Ureter (tissue), 1 donor: Measurements from ENCODE around the gene TIGD1. TPM values are rescaled to one million over a fixed set of nuclear protein-coding genes. Genes with fewer than 3 reads are reported as not detected.

ENCODE experiments used
- DNase-seq: peaks from one replicate; pipeline ENCODE4 v3.0.0-alpha.2; 2020; ENCODE audit warnings: low spot score
- total RNA-seq: library from RNA; stranded (reverse); gene quantifications from one replicate; pipeline ENCODE4 v1.2.4, GENCODE V29; 2023
- donor health status: DM: yes; HTN: yes; CAD: no.

TIGD1 gene
- total RNA-seq, 1 donor from 2014 or later, result 7.9 TPM

DNA sequence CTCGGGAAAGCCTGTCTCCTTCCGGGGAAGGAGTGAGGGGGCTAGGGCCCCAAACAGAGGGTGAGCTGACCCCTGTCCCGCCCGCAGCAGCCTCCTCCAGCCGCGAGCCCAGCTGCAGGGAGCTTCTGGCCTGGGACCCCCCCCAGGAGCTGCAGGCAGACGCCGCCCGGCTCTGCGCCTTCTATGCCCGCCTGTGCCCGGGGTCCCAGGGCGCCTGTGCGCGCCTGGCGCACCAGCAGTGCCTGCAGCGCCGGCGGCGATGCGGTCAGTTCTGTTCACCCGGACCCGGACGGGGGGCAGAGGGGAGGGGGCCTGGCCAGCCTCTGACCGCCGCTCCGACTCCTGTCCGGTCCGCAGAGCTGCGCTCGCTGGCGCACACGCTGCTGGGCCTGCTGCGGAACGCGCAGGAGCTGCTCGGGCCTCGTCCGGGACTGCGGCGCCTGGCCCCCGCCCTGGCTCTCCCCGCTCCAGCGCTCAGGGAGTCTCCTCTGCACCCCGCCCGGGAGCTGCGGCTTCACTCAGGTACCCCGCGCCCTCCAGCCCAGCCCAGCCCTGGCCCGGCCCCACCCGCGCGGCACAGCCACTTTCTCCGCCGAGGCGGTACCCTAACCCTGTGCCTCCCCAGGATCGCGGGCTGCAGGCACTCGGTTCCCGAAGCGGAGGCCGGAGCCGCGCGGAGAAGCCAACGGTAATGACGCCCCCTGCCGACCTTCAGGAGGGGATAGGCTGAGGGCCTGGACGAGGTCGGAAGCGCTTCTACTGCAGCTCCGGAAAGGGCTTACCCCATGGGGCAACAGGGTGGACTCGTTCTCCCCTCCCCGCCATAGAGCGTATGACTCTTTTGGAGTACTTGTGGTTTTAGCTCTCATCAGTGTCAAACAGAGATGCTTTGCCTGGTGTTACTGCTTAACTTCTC, 26.4 kb downstream of the TIGD1 start:
- DNase-seq, result no peak

DNA sequence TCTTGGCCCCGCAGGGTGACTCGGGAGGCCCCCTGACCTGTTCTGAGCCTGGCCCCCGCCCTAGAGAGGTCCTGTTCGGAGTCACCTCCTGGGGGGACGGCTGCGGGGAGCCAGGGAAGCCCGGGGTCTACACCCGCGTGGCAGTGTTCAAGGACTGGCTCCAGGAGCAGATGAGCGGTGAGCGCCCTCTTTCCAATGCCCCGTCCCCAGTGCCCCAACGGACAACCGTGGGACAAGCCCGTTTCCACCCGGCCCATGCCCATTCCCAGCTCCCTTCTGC, 27.0 kb downstream of the TIGD1 start:
- DNase-seq, result no peak

DNA sequence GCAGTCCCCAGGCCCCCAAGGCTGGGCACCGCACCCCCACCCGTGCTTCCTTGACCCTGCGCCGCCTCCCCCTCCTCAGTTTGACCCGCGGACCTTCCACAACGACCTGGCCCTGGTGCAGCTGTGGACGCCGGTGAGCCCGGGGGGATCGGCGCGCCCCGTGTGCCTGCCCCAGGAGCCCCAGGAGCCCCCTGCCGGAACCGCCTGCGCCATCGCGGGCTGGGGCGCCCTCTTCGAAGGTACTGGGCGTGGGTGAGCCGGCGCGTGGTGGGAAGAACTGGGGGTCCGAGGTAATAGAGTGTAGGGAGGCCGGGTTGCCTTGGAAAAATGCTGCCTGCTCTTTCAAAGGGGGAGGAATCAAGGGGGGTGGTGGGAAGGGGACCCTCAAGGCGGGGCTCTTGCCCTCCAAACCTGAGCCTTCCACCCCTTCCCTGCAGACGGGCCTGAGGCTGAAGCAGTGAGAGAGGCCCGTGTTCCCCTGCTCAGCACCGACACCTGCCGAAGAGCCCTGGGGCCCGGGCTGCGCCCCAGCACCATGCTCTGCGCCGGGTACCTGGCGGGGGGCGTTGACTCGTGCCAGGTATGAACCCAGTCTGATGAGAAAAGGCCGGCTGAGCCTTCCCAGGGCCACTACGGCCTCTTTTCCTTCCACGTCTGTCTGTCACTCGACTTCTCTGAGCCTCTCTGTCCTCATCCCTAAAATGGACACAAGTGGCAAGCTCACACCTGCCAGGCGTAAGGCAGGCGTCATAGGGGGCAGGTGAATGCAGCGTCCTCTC, 27.5 kb downstream of the TIGD1 start:
- DNase-seq, result no peak

DNA sequence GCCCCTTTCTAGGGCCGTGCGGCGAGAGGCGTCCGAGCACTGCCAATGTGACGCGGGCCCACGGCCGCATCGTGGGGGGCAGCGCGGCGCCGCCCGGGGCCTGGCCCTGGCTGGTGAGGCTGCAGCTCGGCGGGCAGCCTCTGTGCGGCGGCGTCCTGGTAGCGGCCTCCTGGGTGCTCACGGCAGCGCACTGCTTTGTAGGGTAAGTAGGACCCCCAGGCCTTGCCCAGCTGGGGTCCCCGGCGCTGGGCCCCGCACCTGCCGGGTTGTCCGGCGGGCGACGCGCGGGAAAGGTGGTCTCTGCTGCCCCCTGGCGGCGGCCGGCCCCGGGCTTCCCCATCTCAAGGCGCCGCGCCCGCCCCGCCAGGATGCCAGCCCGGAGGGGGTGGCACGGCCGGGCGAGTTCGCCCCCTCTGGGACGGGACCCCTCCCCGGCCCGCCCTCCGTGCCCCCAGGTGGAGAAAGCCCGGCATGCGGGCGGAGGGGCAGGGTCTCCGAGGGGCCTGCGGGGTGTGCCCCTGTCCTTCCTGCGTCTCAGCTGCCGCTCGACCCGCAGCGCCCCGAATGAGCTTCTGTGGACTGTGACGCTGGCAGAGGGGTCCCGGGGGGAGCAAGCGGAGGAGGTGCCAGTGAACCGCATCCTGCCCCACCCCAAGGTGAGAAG, 28.3 kb downstream of the TIGD1 start:
- no peak for DNase-seq

DNA sequence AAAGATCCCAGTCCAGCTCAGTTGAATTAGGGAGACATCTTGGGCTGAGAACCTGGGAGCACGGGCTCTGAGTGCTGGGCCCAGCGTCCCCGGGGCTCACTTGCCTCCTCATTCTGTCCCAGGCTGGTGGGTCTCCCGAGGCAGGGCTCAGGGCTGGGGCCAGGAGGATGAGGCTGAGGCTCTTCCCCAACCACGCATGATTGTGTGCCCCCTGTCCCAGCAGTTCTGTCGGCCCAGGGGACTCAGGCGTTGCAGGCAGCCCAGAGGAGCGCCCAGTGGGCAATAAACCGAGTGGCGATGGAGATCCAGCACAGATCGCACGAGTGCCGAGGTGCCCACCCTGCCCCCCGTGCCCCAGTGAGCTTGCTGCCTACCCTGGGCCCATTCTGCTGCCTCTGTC, 29.3 kb downstream of the TIGD1 start:
- DNase-seq, result no peak

DNA sequence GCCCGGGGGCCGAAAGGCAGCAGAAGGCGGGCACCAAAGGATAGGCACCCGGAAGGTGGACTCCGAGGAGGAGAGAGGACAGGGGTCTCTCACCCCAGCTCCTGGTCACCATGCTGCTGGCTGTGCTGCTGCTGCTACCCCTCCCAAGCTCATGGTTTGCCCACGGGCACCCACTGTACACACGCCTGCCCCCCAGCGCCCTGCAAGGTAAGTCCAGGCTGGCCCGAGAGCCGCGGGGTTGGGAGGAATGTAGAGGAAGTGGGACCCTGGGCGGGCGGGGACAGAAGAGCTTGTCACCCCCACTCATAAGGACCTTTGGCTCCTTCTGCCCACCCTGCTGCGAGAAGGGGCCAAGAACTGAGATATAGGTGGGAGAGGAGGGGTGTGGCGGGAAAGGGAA, 29.9 kb downstream of the TIGD1 start:
- no peak for DNase-seq

DNA sequence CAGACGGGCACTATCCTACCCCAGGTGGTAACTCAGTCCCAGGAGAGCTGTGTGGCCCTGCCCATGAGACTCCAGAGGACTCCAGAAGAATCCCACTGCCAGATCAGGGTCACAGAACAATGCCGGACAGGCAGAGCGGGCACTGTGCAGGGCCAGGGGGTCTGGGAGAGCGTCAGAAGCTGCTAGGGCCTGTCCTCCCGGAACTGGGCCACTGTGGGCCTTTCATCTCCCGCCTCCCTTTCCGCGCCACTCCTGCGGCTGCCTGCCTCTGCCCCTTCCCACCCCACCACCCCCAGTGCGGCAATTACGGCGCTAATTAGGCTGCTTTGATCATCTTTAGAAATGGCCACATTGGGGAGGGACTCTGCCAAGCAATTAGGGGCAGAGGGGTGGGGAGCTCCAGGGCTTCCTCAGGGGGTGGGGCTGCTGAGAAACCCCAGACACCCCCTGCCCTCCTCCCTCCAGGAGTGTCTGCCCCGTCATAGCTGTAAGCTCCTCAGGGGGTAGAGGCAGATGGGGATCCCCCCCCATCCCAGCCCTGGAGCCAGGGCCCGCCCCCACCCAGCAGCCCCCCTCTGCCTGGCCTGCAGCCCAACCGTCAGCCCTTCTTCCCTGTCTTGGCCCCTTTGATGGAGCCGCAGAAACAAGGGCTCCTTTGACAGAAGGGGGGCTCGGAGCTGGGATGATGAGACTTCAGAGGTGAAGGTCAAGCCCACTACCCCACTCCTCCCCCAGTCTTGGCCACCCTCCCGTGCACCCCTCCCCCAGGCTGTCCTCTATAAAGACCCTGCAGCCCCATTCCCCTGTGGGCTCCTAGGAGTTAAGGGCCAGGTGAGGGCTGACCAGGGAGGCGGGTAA, 30.5 kb downstream of the TIGD1 start, which contains the start of gene PRSS56:
TSS of gene PRSS56 (plus strand) at position 808 of the 858 bp plus-strand sequence. CDS start 211 bp downstream, outside the sequence.
- no peak for DNase-seq

DNA sequence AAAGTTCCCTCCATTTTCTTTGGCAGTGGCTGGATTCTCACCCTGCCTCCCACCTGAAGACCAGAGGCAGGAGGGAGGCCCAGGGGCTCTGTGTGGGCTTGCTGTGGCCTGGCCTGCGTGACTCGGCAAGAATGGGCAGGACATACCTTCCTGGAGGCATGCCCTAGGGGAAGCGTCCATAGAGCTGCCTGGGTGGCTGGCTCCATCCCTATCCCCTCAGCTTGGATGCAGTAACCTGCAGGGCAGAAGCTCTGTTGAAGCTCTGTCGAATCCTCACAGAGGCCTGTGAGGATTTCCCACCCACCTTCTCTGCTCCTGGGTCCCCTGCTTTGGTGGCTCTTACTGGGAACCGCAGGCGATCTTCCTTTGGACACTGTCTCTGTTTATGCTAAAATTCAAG, 31.5 kb downstream of the TIGD1 start:
- DNase-seq, result no peak

DNA sequence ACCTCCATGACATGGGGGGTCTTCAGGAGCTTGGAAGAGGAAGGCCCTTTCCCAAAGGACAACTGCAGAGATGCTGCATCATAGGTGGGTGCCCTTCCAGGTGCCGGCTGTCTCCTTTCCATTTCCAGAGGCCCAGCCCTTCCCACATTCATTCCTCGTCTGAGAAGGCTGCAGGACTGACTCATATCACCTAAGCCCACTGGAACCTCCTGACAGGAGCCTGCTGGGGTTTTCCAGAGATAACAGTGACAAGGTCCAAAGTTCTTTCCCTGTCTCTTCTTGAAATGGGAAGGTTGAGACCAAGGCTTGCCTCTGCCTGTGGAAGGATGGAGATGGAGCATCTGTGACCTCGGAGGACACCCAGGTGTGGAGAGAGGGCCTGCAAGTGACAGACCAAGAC, 33.8 kb downstream of the TIGD1 start:
- no peak for DNase-seq

DNA sequence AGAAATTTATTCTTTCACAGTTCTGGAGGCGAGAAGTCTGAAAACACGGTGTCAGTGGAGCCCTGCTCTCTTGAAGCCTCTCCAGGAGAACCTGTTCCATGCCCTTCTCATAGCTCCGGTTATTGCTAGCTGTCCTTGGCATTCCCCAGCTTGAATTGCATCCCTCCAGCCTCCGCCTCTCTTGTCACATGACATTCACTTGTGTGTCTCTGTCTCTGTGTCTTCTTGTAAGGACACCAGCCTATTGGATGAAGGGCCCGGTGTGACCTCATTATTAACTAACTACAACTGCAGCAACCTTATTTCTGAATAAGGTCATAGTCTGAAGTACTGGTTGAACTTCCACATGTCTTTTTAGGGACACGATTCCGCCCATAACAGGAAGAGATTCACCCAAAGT, 34.7 kb downstream of the TIGD1 start:
- no peak for DNase-seq

DNA sequence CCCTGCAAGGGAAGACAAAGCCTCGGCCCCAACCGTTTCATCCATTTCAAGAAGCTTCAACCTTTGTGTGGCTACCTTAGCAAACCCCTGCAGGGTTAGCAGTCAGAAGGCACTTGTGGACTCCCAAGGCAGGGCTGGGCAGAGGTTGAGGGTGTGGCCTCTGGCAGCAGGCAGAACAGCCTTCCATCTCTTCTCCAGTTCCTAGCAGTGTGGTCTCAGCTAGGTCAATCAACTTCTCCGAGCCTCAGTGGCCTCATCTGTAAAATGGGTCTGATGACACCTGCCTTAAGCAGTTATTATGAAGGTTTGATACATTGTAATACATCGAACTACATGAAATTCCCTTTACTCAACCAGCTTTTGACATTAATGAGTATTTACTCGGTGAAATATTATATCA, 37.0 kb downstream of the TIGD1 start:
- no peak for DNase-seq

DNA sequence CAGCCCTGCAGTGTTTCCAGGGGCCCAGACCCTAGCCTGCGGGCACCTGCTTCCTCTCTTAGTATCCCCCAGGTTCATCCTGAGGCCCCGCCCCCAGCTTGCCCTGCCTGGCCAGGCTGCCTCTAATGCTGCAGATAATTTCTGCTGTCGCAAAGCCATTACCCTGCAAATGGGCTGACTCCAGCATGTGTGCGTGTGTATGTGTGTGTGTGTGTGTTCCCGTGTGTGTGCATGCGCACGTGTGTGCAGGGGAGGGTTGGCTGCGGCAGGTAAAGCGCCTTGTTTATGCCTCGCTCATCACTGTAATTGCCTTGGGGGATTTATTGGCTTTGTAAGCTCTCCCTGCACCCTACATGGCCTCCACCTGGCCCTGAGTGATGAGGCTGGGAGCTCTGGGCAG, 37.8 kb downstream of the TIGD1 start:
- DNase-seq, result no peak

DNA sequence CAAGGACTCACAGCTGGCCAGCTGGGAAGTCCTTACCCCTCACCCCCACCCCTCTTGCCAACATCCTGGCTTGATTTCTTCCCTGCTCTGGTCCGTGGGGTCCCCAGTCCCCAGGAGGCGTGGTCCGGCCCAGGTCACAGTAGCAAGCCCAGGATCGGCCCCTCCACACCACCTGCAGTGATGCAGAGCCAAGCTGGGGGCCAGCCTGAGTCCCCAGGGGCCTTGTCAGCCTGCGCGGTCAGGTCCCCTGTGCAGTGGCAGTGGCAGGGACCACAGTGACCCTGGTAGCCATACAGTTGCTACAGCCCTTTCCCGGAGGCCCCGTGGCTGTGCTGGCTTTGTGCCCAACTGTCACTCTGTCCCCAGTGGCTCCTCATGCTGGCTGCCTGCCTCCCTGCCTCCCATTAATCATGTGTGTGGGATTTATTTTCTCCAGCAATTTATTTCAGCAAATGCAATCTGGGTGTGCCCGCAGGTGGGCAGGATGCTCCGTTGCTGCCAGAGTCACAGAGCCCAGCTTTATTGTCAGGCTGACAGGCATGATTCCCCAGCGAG, 38.9 kb downstream of the TIGD1 start:
- no peak for DNase-seq

DNA sequence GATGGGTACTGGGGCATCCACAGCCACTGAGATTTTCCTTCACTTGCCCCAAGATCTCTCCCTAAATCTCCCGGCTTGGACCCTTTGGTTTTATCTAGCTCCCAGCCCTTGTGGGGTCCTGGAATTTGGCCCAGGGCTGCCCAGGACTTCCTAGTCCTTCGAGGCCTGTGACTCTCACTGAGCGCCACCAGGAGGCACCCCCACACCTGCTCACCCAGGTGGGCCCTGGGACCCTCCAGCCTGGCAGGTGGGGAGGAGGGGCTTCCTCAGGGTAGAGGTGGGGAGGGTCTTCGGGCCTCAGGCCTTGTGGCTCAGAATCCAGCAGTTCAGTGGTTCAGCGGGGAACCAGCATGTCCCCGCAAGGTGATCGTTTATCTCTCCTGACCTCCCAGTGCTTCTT, 42.1 kb downstream of the TIGD1 start:
- no peak for DNase-seq

DNA sequence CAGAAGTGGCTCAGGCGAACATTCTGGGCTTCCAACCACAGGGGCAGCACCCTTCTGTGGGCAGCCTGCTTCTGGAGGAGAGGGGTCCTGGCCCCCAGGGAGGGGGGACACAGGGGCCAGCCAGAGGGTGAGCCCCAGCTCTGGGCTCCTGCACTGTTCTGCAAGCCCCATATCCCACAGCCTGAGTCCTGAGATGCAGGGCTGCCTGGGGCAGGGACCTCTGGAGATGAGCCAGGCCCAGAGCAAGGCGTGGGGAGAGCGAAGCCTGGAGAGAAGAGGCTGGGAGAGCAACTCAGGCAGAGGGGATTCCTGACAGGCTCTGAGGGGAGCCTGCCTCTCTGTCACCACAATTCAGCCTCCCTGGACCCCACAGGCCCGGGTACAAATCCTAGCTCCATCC, 43.6 kb downstream of the TIGD1 start:
- no peak for DNase-seq

DNA sequence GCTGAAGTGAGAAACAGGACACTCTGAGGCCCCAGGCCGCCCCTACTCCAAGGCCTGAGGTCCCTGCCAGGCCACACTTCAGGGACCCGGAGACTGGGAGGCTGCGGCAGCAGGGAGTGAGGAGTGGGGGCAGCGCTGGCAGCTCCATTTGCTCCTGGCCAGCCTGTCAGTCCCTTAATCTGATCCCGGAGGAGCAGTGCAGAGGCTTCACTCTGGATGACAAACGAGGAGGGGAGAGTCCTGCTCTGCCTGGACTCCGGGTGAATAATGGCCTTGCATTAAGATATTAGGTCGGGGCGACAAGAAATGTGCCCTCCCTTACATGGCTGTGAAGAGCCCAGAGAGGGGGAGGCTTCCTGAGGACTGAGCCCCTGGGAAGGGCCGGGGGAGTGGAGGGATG, 44.5 kb downstream of the TIGD1 start:
- DNase-seq, result no peak

DNA sequence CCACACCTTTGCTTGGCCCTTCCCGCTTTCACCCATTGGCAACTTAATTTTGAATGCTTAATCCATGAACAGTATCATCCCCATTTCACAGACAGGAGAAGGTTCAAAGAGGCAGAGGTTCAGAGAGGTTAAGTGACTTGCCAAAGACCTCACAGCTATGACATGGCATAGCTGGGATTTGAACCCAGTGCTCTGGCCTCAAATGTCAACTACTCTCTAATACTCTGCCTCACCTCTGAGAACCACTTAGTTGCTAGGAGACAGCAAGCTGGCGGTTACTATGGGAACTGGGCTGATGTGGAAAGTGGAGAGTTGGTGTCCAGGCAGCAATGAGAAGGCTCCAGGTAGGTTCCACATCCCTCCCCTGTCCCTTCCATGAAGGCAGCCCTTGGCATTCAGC, 45.9 kb downstream of the TIGD1 start:
- DNase-seq, result no peak

DNA sequence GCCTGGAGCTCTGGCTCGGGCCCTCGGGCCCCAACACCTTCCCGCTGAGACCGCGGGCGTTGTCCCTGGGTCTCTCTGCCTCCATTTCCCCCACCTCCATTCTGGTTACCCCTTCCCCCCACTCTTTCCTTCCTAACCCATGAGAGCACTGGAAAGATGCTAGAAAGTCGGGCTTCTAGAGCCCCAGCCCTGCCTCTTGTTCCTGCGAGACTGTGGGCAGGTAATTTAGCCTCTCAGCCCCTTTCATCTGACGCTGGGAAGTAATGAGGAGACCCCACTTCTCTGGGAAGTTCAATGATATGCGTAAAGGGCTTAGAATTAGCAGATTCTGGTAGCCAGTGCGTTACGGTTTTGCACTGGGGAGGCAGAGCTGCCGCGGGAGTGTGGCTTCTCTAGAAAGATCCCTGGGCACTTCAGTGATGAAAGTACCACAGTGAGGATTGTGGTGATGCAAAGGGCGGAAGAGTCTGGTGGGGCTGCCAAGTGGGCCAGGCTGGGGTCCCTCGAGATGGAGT, 46.5 kb downstream of the TIGD1 start:
- no peak for DNase-seq

DNA sequence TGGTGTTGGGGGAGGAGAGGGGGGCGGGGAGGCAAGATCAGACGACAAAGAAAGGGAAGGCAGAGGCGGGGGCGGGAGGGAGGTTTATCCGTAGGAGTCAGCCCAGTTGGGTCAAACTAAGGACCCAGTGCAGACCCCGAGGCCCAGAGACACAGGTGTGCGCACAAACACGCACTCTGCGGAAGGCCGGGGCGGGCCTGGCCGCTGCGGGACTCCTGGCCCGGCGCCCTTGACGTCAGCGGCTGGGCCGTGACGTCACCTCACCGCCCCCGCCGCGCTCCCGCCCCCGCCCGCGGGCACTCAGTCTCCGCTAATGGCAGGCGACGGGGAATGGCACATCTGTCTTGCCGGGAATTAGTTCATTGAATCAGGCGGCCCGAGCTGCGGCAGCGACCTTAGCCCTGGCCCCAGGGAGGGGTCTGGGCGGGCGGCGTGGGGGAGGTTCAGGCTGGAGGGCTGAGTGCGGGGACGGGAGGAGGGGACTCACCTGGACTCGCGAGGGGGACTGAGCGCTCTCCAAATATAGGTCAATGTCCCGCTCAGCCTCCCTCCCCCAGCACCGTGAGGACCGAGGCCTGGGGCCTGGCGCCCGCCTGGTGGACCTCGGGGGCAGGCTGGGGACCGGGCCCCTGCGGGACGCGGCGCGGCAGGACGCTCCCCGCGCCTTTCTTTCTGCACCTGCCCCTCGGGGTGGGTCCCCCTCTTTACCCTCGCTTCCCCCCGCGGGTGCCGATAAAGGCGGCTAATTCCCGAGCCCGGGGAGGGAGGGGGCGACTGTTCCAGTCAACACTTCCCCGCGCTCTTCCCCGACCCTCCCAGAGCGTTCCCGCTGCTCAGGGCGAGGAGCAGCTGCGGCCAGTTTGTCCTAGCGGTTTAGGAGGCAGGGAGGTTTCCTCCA, 47.2 kb downstream of the TIGD1 start:
- no peak for DNase-seq

DNA sequence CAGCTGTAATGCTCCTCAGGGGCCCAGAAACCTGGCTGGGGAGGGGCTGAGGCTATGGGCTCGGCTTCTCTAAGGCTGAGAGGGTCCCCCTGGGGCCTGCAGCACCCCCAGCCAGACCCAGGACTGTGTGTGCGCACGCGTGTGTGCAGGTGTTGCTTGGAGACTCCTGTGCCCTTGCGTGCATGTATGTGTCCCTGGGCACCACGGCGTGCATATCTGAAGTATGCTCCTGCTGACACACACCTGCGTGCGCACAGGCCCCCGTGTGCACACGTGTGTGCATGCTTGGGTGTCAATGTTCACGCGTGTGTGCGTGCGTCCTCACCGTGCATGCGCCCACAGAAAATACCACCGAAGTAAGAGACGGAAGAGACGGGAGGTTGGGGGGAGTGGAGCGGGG, 47.8 kb downstream of the TIGD1 start:
- DNase-seq, result no peak
